Effector memory CD4-positive, alpha-beta T cell (primary cell): Measurements from ENCODE around the gene SECTM1.

Experiments
- DNase-seq, 3 donors: peaks; one replicate each; pipeline ENCODE4 v3.0.0-alpha.2; 2020
- H3K27ac ChIP-seq: 2 replicates; pipeline ENCODE4 v1.7.0; 2013; ENCODE audit warnings: mild to moderate bottlenecking, low read length, moderate library complexity; ENCODE audit not compliant: insufficient read depth, poor library complexity, severe bottlenecking
- H3K27me3 ChIP-seq: replicated peaks from 2 replicates; pipeline ENCODE4 v1.7.0; 2013; ENCODE audit warnings: mild to moderate bottlenecking, low read length; ENCODE audit not compliant: insufficient read depth, control insufficient read depth, poor library complexity, severe bottlenecking
- H3K36me3 ChIP-seq: 2 replicates; pipeline ENCODE4 v1.7.0; 2013; ENCODE audit warnings: mild to moderate bottlenecking, low read length, moderate library complexity; ENCODE audit not compliant: control insufficient read depth, insufficient read depth
- H3K4me1 ChIP-seq: 2 replicates; pipeline ENCODE4 v1.7.0; 2013; ENCODE audit warnings: low read length, mild to moderate bottlenecking; ENCODE audit not compliant: control insufficient read depth, insufficient read depth, poor library complexity, severe bottlenecking
- H3K4me3 ChIP-seq: 2 replicates; pipeline ENCODE4 v1.7.0; 2013; ENCODE audit warnings: low read length, low read depth, mild to moderate bottlenecking; ENCODE audit not compliant: insufficient read depth, poor library complexity, severe bottlenecking
- H3K9me3 ChIP-seq: 2 replicates; pipeline ENCODE4 v1.7.0; 2013; ENCODE audit warnings: mild to moderate bottlenecking, low read length, moderate library complexity; ENCODE audit not compliant: control insufficient read depth

SECTM1 gene

DNA sequence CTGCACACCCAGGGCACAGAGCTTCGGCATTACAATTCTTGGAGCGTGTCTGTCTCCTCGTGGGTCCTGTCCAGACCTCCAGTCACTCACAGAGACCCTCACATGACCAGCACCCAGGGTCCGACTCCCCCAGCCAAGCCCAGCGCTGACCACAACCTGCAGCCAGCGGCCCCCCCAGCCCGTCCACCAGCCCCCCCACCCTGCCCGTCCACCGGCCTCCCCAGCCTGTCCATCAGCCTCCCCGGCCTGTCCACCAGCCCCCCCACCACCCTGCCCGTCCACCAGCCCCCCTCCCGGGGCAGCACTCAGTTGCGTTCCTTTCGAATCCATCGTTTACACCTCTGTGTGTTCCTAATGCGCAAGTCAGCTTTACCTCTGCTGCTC is 5.8 kb downstream of the SECTM1 start:
- no peak for DNase-seq
- peaks cover 6% of the 10 kb centered on the region for H3K4me1 ChIP-seq

DNA sequence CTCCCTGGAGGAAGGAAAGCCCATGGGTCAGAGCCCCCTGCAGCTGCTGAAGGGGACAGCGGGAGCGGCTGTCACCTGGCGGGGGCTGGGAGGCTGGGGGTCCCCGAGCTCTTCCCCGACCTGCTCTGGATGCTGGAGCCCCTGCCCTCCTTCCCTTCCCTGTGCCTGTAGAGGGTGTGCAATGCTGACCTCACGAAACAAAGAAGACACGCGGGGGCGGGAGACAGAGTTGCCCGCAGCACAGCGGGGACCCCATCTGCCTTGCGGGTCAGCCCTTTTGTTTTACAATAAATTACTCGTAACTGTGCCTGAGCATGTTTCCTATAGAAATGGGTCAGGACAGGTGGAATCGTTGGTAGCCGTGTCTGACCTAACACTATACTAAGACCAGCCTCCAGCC is 6.3 kb downstream of the SECTM1 start:
- no peak overlapping the region for H3K4me3 ChIP-seq
- DNase-seq = no peak
- H3K9me3 ChIP-seq = no peaks in the 10 kb centered on the region
- no peaks in the 10 kb centered on the region for H3K27me3 ChIP-seq
- no peaks in the 10 kb centered on the region for H3K36me3 ChIP-seq
- peaks cover 2% of the 10 kb centered on the region for H3K4me1 ChIP-seq
- no peak overlapping the region for H3K27ac ChIP-seq

More for the DNA sequence above, 5.8 kb downstream of the SECTM1 start:
- Histone ChIP-seq H3K36me3 (no peaks in the 10 kb centered on the region), H3K4me3 (no peak overlapping the region), H3K27me3 (no peaks in the 10 kb centered on the region), H3K27ac (no peak overlapping the region), H3K9me3 (no peaks in the 10 kb centered on the region)

DNA sequence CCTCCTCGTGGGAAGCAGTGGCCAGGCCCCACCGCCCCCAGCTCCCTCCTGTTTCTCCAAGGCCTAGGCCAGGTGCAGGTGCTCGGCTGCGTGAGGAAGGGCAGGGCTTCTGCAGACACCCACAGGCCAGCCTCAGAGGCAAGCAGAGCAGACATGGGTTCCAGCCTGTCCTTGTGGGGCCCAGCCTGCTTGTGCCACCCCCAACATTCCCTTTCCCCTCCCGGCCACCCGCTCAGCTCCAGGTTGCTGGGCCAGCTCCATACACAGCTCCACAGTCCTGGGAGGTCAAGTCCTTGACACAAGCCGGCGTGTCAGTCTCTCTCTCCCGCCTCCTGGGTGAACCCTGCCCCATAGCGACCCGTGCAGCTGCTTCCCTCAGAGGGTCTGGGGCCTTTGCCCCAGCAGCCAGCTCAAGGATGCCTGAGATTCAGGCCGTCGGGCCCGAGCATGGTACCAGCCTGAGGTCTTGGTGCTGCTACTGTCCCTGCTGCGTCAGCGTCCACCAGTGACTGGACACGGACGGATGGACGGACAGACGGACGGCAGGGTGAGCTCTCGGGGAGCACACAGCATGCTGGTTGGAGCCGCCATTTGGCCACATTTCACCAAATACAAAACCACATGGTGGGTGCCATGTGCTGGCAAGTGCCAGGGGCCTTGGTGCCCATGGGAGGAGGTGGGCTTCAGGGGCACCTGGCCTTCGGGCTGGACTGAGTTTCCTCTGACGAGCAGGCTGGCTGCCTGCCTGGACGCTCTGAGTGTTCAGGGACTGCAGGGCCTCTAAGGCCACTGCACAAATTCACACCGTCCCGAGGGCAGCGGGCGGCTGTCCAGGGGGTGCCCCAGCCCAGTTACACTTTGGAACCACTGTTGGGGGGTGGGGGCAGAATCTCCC is 8.0 kb downstream of the SECTM1 start:
- H3K4me3 ChIP-seq = no peak overlapping the region
- no peaks in the 10 kb centered on the region for H3K36me3 ChIP-seq
- no peaks in the 10 kb centered on the region for H3K27me3 ChIP-seq
- DNase-seq = no peak
- H3K27ac ChIP-seq = no peak overlapping the region
- H3K9me3 ChIP-seq = no peaks in the 10 kb centered on the region
- H3K4me1 ChIP-seq = peaks cover 16% of the 10 kb centered on the region

DNA sequence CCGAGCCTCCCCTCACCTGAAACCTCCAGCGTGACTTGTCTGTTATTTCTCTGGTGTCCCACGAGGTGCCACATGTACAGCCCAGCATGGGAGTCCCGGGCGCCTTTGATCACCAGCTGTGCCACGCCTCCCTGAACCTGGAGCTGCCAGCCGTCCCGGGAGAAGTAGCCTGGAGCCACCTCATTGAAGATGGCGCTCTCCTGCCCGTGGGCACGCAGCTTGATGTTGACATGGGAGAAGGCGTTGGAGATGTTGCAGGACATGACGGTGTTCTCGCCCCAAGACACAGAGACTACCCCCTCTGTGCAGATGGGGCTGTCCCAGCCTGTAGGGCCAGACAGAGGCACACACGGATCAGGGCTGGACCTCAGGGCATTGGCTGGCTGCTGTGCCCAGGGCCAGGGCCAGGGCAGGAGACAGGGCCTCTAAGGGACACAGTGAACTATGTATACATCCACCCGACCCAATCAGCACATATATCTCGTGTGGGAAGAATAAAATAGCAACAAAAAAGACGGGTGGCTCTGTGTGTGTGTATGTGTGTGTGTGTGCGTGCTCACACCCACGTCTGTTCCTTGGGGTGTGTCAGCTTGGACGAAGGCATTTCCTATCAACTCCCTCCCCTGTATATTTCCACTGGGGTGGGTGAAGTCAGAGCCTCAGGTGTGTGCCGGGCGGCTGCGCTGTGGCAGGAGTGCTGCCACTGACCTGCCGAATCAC is 8.8 kb downstream of the SECTM1 start:
- Histone ChIP-seq H3K4me3 (no peak overlapping the region), H3K27me3 (no peaks in the 10 kb centered on the region), H3K4me1 (peaks cover 21% of the 10 kb centered on the region), H3K36me3 (no peaks in the 10 kb centered on the region), H3K9me3 (no peaks in the 10 kb centered on the region), H3K27ac (no peak overlapping the region)
- DNase-seq = no peak

DNA sequence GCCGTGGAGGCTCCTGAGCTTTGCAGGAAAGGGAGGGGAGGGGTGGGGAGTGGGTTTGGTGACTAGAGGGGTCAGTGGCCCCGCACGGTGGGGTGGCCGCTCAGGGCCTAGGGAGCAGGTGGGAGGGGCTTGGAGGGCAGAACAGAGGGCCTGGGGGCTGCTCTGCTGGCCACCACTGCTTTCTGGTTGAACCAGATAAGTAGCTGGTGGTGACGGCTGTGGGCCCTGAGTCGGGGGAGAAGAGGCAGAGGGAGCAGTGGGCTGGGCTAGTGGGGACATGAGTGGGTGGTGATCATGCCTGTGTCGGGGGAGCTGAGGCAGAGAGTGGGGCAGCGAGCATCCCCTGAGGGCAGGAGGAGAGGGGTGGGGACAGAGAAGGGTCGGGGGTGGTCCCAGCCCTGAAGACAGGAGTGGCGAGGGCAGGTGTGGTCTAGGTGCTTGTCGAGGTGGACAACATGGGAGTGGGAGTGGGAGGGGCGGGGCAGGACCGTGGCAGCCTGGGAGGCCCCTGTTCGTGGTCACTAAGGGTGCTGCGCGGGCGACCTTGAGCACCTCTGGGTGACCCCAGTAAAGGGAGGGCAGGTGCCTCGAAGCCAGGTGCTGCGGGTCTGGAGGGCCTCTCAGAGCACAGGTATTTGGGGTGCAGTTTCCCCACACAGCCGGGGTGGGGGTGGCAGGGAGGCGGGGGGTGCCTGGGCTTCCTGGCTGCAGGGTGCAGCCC is 9.9 kb downstream of the SECTM1 start:
- Histone ChIP-seq H3K27ac (no peak overlapping the region), H3K4me3 (no peak overlapping the region), H3K27me3 (no peaks in the 10 kb centered on the region), H3K9me3 (no peaks in the 10 kb centered on the region), H3K4me1 (peaks cover 21% of the 10 kb centered on the region), H3K36me3 (no peaks in the 10 kb centered on the region)
- DNase-seq = no peak

DNA sequence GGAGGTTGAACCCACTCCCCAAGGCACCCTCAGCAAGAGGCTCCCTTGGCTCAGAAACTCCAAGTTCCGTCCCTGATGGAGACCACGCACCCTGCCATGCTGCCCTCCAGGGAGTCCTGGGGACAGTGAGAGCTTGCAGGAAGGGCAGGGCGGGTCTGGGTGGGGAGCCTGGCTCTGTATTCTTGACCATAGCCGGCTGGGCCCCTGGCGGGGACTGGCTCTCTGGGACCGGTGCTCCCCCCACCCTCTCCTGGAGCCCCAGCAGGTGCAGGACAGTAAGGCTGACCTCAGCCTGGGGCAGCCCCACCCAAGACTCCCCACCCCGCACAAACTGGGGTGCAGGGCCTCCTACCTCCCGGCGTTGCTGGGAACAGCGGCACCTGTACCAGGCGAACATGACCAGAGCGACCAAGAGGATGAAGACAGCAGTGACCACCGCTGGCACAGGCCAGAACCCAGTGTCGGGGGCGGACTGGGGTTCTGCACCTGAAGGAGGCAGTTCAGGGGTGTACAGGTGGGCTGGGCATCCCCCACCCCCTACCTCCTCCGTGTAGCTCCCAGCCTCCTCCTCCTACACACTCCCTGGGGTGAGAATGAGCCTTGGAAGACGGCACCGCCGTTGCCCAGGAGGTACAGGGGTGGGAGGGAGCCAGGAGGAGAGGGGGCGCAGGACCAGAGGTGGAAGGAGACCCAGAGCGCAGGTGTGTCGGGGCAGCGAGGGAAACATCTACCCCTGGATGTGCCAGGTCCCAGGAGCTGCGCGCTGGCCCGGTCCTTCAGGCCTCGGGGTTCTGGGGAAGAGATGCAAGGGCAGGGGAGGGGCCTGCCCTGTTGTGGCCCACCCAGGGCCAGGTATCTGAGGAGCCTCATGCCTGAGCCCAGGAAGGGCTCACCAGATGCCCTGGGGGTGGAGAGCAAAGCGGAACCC is 10.8 kb downstream of the SECTM1 start:
- no peak for DNase-seq
- Histone ChIP-seq H3K27ac (no peak overlapping the region), H3K36me3 (no peaks in the 10 kb centered on the region), H3K4me3 (no peak overlapping the region), H3K27me3 (no peaks in the 10 kb centered on the region), H3K4me1 (peaks cover 24% of the 10 kb centered on the region), H3K9me3 (no peaks in the 10 kb centered on the region)

DNA sequence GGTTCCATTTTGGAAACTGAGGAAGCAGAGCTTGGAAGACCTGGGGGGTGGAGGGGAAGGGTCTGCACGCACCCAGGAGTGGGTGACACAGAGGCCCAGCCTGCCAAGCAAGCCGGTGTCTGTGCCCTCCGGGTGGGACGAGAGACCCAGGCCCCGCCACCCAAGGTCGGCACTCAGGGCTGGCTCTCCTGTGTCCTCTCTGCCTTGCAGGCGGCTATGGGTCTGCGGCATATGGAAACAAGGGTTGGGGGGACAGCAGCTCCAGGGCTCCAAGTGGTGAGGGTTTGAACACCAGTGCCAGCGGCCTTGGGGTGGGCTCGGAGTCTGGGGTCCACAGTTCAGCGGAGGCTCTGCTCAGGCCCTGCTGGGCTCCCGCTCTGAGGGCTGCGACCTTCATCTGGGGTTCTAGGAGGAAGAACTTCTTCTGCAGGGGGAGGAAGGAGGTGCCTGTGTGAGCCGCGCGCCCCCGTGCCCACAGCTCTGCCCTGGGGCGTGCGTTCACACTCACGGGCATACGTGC is 11.6 kb downstream of the SECTM1 start:
- Histone ChIP-seq H3K4me1 (peaks cover 29% of the 10 kb centered on the region), H3K4me3 (no peak overlapping the region), H3K27me3 (no peaks in the 10 kb centered on the region), H3K27ac (no peak overlapping the region), H3K9me3 (no peaks in the 10 kb centered on the region), H3K36me3 (no peaks in the 10 kb centered on the region)
- no peak for DNase-seq

DNA sequence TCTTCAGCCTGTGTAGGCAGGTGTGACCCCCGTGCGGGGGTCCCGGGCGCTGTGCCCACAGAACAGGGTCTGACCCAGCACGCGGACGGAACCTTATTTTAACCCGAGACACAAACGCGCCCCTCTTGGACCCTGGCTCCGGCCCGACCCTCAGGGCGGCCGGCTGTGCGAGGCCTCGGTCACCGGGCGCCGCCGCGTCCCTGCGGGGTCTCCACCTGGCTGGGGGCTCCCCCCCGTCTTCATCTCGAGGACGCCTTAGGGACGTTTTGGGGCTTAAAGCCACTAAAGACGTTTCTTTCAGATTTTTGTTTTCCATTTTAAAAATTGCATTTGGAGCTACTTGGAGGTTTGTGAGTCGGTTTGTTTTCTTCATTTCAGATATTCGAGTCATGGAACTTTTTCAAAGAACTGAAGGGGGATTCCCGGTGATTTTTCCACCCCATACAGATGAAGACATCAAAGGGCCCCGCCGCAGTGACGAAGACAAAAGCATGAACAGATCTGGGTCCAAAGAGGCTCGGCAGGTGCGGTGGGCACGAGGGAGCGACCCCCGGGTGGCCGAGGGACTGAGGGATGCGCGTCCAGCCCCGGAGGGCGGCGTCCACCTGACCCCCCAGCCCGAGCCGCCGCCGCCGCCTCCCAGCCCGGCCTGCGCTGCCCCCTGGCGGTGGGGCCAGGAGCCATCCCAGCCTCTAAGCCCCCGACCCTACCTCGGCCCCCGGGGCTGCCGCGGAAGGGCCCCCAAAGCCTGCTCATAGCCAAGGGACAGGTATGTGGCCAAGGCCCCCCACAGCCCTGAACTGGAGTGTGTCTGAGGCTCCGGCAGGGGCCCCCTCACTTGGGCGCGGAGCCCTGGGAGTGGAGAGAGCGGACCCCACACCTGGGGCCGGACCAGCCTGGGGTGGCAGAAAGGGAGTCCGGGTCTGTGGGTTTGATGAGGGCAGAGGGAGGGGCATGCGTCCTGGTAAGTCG is 12.3 kb downstream of the SECTM1 start:
- peak overlapping the region; percentile 72 for H3K27ac ChIP-seq

More for the DNA sequence above, 12.3 kb downstream of the SECTM1 start:
- peak; percentile 67 to 73 (median 71) for DNase-seq
- H3K27me3 ChIP-seq = no peaks in the 10 kb centered on the region
- H3K4me3 ChIP-seq = peak overlapping the region; percentile 39
- H3K36me3 ChIP-seq = no peaks in the 10 kb centered on the region
- no peaks in the 10 kb centered on the region for H3K9me3 ChIP-seq
- peaks cover 35% of the 10 kb centered on the region for H3K4me1 ChIP-seq
